Measurements from ENCODE around the gene FIG4. TPM values are rescaled to one million over a fixed set of nuclear protein-coding genes. Genes with fewer than 3 reads are reported as not detected.
"Not testable (repeated sequence)": the region's sequence is repeated elsewhere in the genome, so short reads cannot be mapped to it uniquely, and the experiment has no call there.

FIG4 gene
- total and polyA plus RNA-seq, 2 donors (not counting 1 experiment from before 2014, with no cell fraction given), result 21.1 to 38.3 TPM

DNA sequence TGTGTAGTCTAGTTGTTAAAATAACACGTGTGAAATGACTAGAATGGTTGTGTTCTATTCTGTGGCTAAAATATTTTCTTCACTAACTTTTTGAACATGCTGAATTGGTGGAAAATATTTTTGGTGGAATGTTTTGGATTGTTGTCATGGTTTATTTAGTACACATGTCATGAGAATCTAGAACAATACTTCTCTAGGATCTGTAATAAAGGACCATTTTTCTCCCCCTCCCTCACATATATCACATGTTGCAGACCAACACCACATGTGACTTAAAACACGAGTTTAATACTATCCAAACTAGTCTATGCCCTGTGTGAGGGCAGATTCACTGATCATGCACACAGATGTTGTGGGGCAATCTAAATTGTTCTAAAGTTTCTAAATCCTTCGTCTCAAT is 29.2 kb downstream of the FIG4 start:
- H3K9me3 ChIP-seq (ENCODE audit: control insufficient read depth, insufficient read depth, low read depth, low read length), result no peaks in the 10 kb centered on the region
- no peak for DNase-seq (ENCODE audit: low read depth in 2 of 2)
- no peak overlapping the region for H2AFZ ChIP-seq (ENCODE audit: low read length)
- no peak overlapping the region for H3K4me3 ChIP-seq (replicated peaks in 1 of 4; ENCODE audit: control extremely low read depth in 1 of 4, insufficient read depth in 1 of 4, low read depth in 3 of 4, low read length in 4 of 4)
- no peak overlapping the region for H3K4me2 ChIP-seq (ENCODE audit: extremely low read depth, insufficient read depth, low read length)
- H3K36me3 ChIP-seq (ENCODE audit: control insufficient read depth, insufficient read depth, low read length), result no peaks in the 10 kb centered on the region
- no peak overlapping the region for H3K27ac ChIP-seq (ENCODE audit: insufficient read depth, low read length)
- H3K4me1 ChIP-seq (ENCODE audit: control insufficient read depth, extremely low read depth, insufficient read depth, low read length), result no peaks in the 10 kb centered on the region
- TF ChIP-seq EZH2 (IDR thresholded peaks at IDR 0.05; ENCODE audit: low read length, missing control alignments), result no peak
- TF ChIP-seq, protein P1, sequence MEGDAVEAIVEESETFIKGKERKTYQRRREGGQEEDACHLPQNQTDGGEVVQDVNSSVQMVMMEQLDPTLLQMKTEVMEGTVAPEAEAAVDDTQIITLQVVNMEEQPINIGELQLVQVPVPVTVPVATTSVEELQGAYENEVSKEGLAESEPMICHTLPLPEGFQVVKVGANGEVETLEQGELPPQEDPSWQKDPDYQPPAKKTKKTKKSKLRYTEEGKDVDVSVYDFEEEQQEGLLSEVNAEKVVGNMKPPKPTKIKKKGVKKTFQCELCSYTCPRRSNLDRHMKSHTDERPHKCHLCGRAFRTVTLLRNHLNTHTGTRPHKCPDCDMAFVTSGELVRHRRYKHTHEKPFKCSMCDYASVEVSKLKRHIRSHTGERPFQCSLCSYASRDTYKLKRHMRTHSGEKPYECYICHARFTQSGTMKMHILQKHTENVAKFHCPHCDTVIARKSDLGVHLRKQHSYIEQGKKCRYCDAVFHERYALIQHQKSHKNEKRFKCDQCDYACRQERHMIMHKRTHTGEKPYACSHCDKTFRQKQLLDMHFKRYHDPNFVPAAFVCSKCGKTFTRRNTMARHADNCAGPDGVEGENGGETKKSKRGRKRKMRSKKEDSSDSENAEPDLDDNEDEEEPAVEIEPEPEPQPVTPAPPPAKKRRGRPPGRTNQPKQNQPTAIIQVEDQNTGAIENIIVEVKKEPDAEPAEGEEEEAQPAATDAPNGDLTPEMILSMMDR (conservative IDR thresholded peaks at IDR 0.05 in 1 of 2, IDR thresholded peaks at IDR 0.05 in 1 of 2; ENCODE audit: low read depth in 1 of 2, low read length in 2 of 2), result no peak
- no peaks in the 10 kb centered on the region for H3K27me3 ChIP-seq (ENCODE audit: control insufficient read depth, insufficient read depth, low read length)
- H3K9ac ChIP-seq (ENCODE audit: insufficient read depth, low read length), result no peak overlapping the region
- no peaks in the 10 kb centered on the region for H3K79me2 ChIP-seq (ENCODE audit: control insufficient read depth, insufficient read depth, low read length)
- H4K20me1 ChIP-seq (ENCODE audit: control insufficient read depth, extremely low read depth, insufficient read depth, low read length), result no peaks in the 10 kb centered on the region

DNA sequence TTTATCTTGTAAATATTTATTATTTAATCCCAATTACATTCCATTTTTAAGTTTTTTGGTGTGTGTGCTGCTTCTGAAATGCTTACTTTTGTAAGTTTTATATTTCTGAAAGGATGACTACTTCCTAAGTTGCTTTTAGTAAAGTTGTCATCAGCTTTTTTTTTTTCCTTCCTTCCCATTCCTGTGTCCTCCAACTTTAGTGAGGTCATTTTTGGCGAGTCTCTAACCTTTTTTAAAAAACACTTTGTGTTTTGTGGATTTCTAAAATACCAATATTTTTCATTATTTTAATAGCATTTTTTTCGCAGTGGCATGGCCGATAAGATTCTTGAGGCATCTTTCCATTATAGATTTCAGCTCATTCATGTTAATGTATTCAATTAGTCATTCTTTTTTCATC is 30.9 kb downstream of the FIG4 start:
- Histone ChIP-seq H3K79me2 (ENCODE audit: control insufficient read depth, insufficient read depth, low read length) (no peaks in the 10 kb centered on the region), H2AFZ (ENCODE audit: low read length) (no peak overlapping the region), H3K4me1 (ENCODE audit: control insufficient read depth, extremely low read depth, insufficient read depth, low read length) (no peaks in the 10 kb centered on the region), H4K20me1 (ENCODE audit: control insufficient read depth, extremely low read depth, insufficient read depth, low read length) (no peaks in the 10 kb centered on the region), H3K4me2 (ENCODE audit: extremely low read depth, insufficient read depth, low read length) (no peak overlapping the region), H3K27ac (ENCODE audit: insufficient read depth, low read length) (no peak overlapping the region), H3K9ac (ENCODE audit: insufficient read depth, low read length) (no peak overlapping the region), H3K36me3 (ENCODE audit: control insufficient read depth, insufficient read depth, low read length) (no peaks in the 10 kb centered on the region), H3K9me3 (ENCODE audit: control insufficient read depth, insufficient read depth, low read depth, low read length) (no peaks in the 10 kb centered on the region), H3K27me3 (ENCODE audit: control insufficient read depth, insufficient read depth, low read length) (no peaks in the 10 kb centered on the region), H3K4me3 (replicated peaks in 1 of 4; ENCODE audit: control extremely low read depth in 1 of 4, insufficient read depth in 1 of 4, low read depth in 3 of 4, low read length in 4 of 4) (no peak overlapping the region)
- TF ChIP-seq, protein P1 (conservative IDR thresholded peaks at IDR 0.05 in 1 of 2, IDR thresholded peaks at IDR 0.05 in 1 of 2; ENCODE audit: low read depth in 1 of 2, low read length in 2 of 2), result no peak
- no peak for TF ChIP-seq EZH2 (IDR thresholded peaks at IDR 0.05; ENCODE audit: low read length, missing control alignments)
- DNase-seq (ENCODE audit: low read depth in 2 of 2), result no peak

DNA sequence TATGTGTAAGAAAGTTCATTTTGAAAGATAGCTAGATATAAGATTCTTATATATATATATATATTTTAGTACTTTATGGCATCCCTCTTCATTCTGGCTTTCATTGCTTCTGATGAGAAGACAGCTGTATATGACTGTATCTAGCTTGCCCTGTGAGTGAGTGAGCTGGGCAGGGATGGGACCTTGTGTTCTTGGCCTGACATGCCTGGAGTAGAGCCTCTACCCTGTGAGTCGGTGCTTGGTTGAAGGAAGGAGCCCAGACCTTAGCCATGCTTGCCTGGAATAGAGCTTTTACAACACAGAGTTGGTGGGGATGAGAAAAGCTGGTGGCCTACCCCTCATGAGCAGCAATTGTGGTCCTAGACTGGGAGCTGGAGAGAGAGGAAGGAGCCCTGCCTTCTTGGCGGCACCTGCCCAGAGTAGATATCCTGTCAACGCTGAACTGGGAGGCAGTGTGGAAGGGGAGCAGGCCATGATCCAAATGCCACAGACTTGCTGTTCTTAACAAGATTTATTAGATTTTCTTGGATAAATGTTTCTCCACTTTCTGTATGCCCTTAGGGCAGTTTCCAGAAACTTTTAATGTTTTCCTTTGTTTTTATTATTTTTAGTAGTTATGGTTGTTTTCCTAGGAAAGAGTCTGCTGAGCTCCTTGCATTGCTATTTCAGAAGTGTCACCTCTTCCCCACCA is 31.6 kb downstream of the FIG4 start:
- no peaks in the 10 kb centered on the region for H3K79me2 ChIP-seq (ENCODE audit: control insufficient read depth, insufficient read depth, low read length)
- no peaks in the 10 kb centered on the region for H3K4me1 ChIP-seq (ENCODE audit: control insufficient read depth, extremely low read depth, insufficient read depth, low read length)
- no peak overlapping the region for H3K9ac ChIP-seq (ENCODE audit: insufficient read depth, low read length)
- H3K9me3 ChIP-seq (ENCODE audit: control insufficient read depth, insufficient read depth, low read depth, low read length), result no peaks in the 10 kb centered on the region
- H3K4me3 ChIP-seq (replicated peaks in 1 of 4; ENCODE audit: control extremely low read depth in 1 of 4, insufficient read depth in 1 of 4, low read depth in 3 of 4, low read length in 4 of 4), result no peak overlapping the region
- no peak overlapping the region for H3K4me2 ChIP-seq (ENCODE audit: extremely low read depth, insufficient read depth, low read length)
- H2AFZ ChIP-seq (ENCODE audit: low read length), result no peak overlapping the region
- no peak overlapping the region for H3K27ac ChIP-seq (ENCODE audit: insufficient read depth, low read length)
- H4K20me1 ChIP-seq (ENCODE audit: control insufficient read depth, extremely low read depth, insufficient read depth, low read length), result no peaks in the 10 kb centered on the region
- no peaks in the 10 kb centered on the region for H3K36me3 ChIP-seq (ENCODE audit: control insufficient read depth, insufficient read depth, low read length)
- H3K27me3 ChIP-seq (ENCODE audit: control insufficient read depth, insufficient read depth, low read length), result no peaks in the 10 kb centered on the region
- no peak for DNase-seq (ENCODE audit: low read depth in 2 of 2)
- TF ChIP-seq EZH2 (IDR thresholded peaks at IDR 0.05; ENCODE audit: low read length, missing control alignments), result no peak
- TF ChIP-seq, protein P1 (conservative IDR thresholded peaks at IDR 0.05 in 1 of 2, IDR thresholded peaks at IDR 0.05 in 1 of 2; ENCODE audit: low read depth in 1 of 2, low read length in 2 of 2), result no peak

DNA sequence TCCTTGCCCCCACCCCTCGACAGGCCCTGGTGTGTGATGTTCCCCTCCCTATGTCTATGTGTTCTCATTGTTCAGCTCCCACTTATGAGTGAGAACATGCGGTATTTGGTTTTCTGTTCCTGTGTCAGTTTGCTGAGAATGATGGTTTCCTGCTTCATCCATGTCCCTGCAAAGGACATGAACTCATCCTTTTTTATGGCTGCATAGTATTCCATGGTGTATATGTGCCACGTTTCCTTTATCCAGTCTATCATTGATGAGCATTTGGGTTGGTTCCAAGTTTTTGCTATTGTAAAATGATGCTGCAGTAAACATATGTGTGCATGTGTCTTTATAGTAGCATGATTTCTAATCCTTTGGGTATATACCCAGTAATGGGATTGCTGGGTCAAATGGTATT is 34.2 kb downstream of the FIG4 start:
- not testable (repeated sequence) for H3K4me3 ChIP-seq (replicated peaks in 1 of 4; ENCODE audit: control extremely low read depth in 1 of 4, insufficient read depth in 1 of 4, low read depth in 3 of 4, low read length in 4 of 4); H3K9me3 ChIP-seq (ENCODE audit: control insufficient read depth, insufficient read depth, low read depth, low read length); H3K4me2 ChIP-seq (ENCODE audit: extremely low read depth, insufficient read depth, low read length); H3K79me2 ChIP-seq (ENCODE audit: control insufficient read depth, insufficient read depth, low read length); H4K20me1 ChIP-seq (ENCODE audit: control insufficient read depth, extremely low read depth, insufficient read depth, low read length); H2AFZ ChIP-seq (ENCODE audit: low read length); H3K36me3 ChIP-seq (ENCODE audit: control insufficient read depth, insufficient read depth, low read length); H3K27me3 ChIP-seq (ENCODE audit: control insufficient read depth, insufficient read depth, low read length); DNase-seq (ENCODE audit: low read depth in 2 of 2); H3K9ac ChIP-seq (ENCODE audit: insufficient read depth, low read length); H3K4me1 ChIP-seq (ENCODE audit: control insufficient read depth, extremely low read depth, insufficient read depth, low read length); H3K27ac ChIP-seq (ENCODE audit: insufficient read depth, low read length)
